Activated B cell treated with CpG ODN at 0.5 μM for 24 hours (primary cell): ENCODE measurements around the gene RPS6KL1. TPM values are rescaled to one million over a fixed set of nuclear protein-coding genes. Genes with fewer than 3 reads are reported as not detected.

Experiments used
- total RNA-seq: library from RNA; stranded (reverse); gene quantifications from 2 replicates; pipeline ENCODE4 v1.2.3, GENCODE V29; 2022

RPS6KL1 gene
- total RNA-seq, 1 donor from 2014 or later = 5.2 TPM

Other genes with a start within 250 kb of the RPS6KL1 start
- gene AREL1, start 210.2 kb downstream of the RPS6KL1 start, total RNA-seq = 46.5 and 49.7 TPM in 2 replicates
- 49.4 and 49.5 TPM in 2 replicates for gene FCF1, start 210.1 kb downstream of the RPS6KL1 start, total RNA-seq
- gene YLPM1, start 159.9 kb downstream of the RPS6KL1 start, total RNA-seq = 68.5 and 85.9 TPM in 2 replicates
- gene PROX2, start 47.1 kb downstream of the RPS6KL1 start, total RNA-seq = 0.07 TPM in 1 of 2 replicates, not detected in the other
- gene DLST, start 41.3 kb downstream of the RPS6KL1 start, total RNA-seq = 73.1 and 90.4 TPM in 2 replicates
- gene PGF, start 32.3 kb upstream of the RPS6KL1 start, total RNA-seq = not detected in 2 replicates
- gene EIF2B2, start 79.7 kb upstream of the RPS6KL1 start, total RNA-seq = 36.6 and 37.2 TPM in 2 replicates
- 20.0 and 21.7 TPM in 2 replicates for gene MLH3, start 128.2 kb upstream of the RPS6KL1 start, total RNA-seq
- 21.6 and 25.9 TPM in 2 replicates for gene ACYP1, start 140.8 kb upstream of the RPS6KL1 start, total RNA-seq
- 0.91 TPM in 1 of 2 replicates, not detected in the other for gene ZC2HC1C, start 146.4 kb upstream of the RPS6KL1 start, total RNA-seq
- gene NEK9, start 203.8 kb upstream of the RPS6KL1 start, total RNA-seq = 96.1 and 97.7 TPM in 2 replicates